Body of pancreas (tissue), 4 donors: ENCODE measurements around the gene UBXN6. TPM values are rescaled to one million over a fixed set of nuclear protein-coding genes. Genes with fewer than 3 reads are reported as not detected.

ENCODE experiments used
- ATAC-seq: fragments of 150-250 bp; one replicate; pipeline ENCODE4 v1.9.1; 2016
- DNase-seq, 4 donors: peaks; one replicate each; pipeline ENCODE4 v3.0.0-alpha.2; 2019
- H3K27ac ChIP-seq, 4 donors: fragments of 200-600 bp; sonication (generic); 1 replicate in 3 of 4; 2 replicates in 1 of 4; pipeline versions ENCODE4 v1.5.1 to v1.6.1; 2016 to 2019; ENCODE audit warnings: mild to moderate bottlenecking in 1 of 4, mixed read lengths in 1 of 4, moderate library complexity in 1 of 4
- H3K27me3 ChIP-seq, 2 donors: fragments of 200-600 bp; sonication (generic); one replicate each; pipeline ENCODE4 v1.6.0; 2016; ENCODE audit warnings: mild to moderate bottlenecking in 1 of 2
- H3K36me3 ChIP-seq, 2 donors: fragments of 200-600 bp; sonication (generic); replicated peaks in 1 of 2; 2 replicates each; pipeline ENCODE4 v1.5.1; 2016; ENCODE audit warnings: low read depth in 2 of 2; ENCODE audit not compliant: insufficient read depth in 1 of 2
- H3K4me1 ChIP-seq: fragments of 200-600 bp; sonication (generic); one replicate; pipeline ENCODE4 v1.6.0; 2016
- H3K4me3 ChIP-seq, 2 donors: fragments of 200-600 bp; sonication (generic); 1 replicate in 1 of 2; 2 replicates in 1 of 2; pipeline ENCODE4 v1.5.1; 2016 to 2019
- H3K9me3 ChIP-seq, 3 donors: fragments of 200-600 bp; sonication (generic); 1 replicate in 2 of 3; 2 replicates in 1 of 3; pipeline ENCODE4 v1.5.1; 2016
- POLR2A ChIP-seq, 3 donors: fragments of 450-650 bp; IDR thresholded peaks; one replicate each; pipeline ENCODE4 v1.6.1; 2016; ENCODE audit warnings: antibody characterized with exemption in 3 of 3, mild to moderate bottlenecking in 2 of 3
- WGBS, 2 donors: methylation state at CpG; one replicate each; pipeline ENCODE4 v1.1.5; 2017; 5-methylcytosine and 5-hydroxymethylcytosine counted together
- intact Hi-C: fragments of 100-400 bp; cut with DNase I; formaldehyde crosslinking; loops from one replicate; pipeline ENCODE4 v1.15.1; 2023
- total RNA-seq, 2 donors: library from RNA; depleted of rRNA; stranded (reverse); fragments of >200 nt; gene quantifications; one replicate each; pipeline ENCODE4 v1.1.0, GENCODE V29; 2016
- TF ChIP-seq, protein P1 (sequence below), 7 experiments: fragments of 450-650 bp in 4 of 7; fragments of 200-600 bp in 3 of 7; sonication (generic) in 3 of 7; IDR thresholded peaks; one replicate each; pipeline ENCODE4 v1.5.1; 2016 to 2019; ENCODE audit warnings: antibody characterized with exemption in 7 of 7

Gene UBXN6
- total RNA-seq, 2 donors from 2014 or later, result 64.6 to 107 TPM

DNA sequence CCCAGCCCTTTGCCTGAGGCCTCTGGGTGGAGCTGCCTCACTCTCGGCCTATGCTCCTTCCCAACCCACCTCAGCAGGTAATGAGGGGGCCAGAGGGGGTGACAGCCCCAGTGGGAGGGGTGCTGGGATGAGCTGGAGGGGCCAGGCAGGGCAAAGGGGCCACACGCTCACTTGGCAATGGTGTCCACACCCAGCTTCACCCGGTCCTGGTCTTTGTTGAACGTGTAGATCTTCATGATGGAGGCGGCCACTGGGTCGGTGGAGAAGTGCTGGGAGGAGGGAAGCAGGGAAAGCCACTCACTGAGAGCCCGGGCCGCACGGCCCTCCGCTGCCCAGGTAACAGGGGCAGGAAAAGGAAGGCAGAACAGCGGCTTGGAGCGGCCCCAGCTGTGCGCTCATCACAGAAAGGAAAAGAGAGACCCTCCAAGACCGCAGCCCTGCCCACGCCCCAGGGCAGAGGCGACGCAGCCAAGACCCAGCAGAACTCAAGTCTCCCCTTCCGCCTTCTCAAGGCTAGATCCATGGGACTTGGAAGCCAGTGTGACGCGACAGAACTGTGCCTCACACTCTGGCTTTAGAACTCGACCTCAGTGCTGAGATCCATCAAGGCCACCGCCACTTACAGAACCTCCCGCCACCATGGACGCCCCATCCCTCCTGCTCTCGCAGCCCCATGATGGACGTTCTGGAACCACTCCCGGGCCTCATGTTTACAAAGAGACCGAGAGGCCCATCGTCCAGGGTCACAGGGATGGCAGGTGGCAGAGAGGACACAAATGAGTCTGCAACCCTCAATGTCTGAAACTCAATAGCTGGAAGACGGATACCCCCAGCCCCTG lies 9.2 kb downstream of the UBXN6 start:
- Histone ChIP-seq H3K9me3 (no peaks in the 10 kb centered on the region), H3K4me1 (peaks cover 27% of the 10 kb centered on the region), H3K27me3 (no peaks in the 10 kb centered on the region), H3K27ac (peak overlapping the region; percentile 61 to 83 (median 77)), H3K4me3 (no peak overlapping the region), H3K36me3 (peaks cover 12 to 52% of the 10 kb centered on the region in 2 donors)
- ATAC-seq (peak; percentile 74), DNase-seq (peak; percentile 80 to 89 (median 86))
- intact Hi-C loops, result no loop called here
- WGBS, 2 donors, result 58 to 61% methylated on average over 28 to 30 of the region's 30 CpGs
- no peak for TF ChIP-seq POLR2A (IDR thresholded peaks at IDR 0.05)
- TF ChIP-seq, protein P1, sequence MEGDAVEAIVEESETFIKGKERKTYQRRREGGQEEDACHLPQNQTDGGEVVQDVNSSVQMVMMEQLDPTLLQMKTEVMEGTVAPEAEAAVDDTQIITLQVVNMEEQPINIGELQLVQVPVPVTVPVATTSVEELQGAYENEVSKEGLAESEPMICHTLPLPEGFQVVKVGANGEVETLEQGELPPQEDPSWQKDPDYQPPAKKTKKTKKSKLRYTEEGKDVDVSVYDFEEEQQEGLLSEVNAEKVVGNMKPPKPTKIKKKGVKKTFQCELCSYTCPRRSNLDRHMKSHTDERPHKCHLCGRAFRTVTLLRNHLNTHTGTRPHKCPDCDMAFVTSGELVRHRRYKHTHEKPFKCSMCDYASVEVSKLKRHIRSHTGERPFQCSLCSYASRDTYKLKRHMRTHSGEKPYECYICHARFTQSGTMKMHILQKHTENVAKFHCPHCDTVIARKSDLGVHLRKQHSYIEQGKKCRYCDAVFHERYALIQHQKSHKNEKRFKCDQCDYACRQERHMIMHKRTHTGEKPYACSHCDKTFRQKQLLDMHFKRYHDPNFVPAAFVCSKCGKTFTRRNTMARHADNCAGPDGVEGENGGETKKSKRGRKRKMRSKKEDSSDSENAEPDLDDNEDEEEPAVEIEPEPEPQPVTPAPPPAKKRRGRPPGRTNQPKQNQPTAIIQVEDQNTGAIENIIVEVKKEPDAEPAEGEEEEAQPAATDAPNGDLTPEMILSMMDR (IDR thresholded peaks at IDR 0.05), result no peak

DNA sequence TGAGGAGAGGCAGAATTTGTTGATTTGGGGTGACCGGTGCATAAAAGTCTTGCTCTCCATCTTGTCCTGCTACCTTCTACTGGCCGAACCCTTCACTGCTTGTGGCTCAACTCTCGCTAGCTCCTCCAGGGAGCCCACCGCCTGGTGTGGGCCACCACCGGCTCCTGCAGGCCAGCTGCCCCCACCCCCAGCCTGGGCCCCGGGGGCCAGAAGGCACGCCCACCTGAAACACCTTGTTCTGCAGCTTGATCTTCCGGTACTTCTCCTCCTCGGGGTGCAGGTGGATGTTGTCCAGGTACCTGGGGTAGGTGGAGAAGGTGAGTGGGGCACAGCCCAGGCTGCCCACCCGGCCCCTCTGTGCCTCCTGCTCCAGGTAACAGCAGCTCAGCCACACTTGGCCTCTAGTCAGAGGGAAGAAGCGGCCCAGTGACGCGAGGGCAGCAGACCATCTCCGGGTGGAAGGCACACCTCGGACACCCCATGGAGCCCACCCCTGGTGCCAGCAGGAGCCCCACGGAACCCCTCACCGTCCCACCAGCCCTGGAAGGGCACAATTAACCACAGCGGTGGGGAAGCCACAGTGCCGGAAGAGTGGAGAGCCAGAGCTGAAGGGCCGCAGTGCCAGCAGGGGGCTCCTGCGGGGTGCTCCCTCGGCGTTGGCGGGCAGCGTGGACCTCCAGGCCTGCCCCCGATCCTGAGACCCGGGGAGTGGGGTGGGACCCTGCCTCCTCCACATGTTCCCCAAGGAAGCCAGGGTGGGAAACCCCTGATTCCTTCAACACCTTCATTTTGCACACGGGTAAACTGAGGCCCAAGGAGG lies 10.1 kb downstream of the UBXN6 start:
- Histone ChIP-seq H3K27ac (peak overlapping the region; percentile 61 to 83 (median 77)), H3K9me3 (no peaks in the 10 kb centered on the region), H3K4me3 (no peak overlapping the region), H3K36me3 (peaks cover 12 to 45% of the 10 kb centered on the region in 2 donors), H3K4me1 (peaks cover 27% of the 10 kb centered on the region), H3K27me3 (no peaks in the 10 kb centered on the region)
- no peak for TF ChIP-seq POLR2A (IDR thresholded peaks at IDR 0.05)
- DNase-seq, result no peak
- intact Hi-C loops, result no loop called here
- no peak for ATAC-seq
- WGBS, 2 donors, result 90 to 91% methylated on average over 14 to 25 of the region's 28 CpGs

DNA sequence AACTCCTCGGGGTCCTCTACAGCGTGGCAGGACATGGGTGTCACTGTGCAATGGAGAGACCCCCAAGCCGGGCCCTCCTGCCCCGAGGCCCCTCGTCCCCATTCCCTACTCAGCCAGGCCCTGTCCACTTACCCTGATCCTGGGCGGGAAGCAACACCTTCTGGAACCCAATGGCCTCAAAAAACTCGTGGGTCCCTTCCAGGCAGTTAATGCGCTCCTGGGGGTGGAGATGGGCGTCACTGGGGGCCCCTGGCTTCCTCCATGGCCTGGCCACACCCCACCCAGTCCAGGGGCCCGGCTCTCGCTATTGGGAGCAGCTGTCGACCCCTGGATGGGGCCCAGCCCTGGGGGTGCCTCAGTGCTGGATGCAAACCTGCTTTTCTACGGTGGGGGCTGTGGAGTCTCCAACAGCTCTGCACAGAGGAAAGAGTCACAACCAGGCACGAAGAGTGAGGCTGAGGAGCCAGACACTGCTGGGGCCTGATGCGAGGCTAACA lies 10.8 kb downstream of the UBXN6 start:
- no peak overlapping the region for H3K4me3 ChIP-seq
- H3K4me1 ChIP-seq, result peaks cover 27% of the 10 kb centered on the region
- intact Hi-C loops, result no loop called here
- H3K36me3 ChIP-seq, result peaks cover 12 to 39% of the 10 kb centered on the region in 2 donors
- DNase-seq (no peak), ATAC-seq (no peak)
- TF ChIP-seq POLR2A (IDR thresholded peaks at IDR 0.05), result no peak
- TF ChIP-seq, protein P1 (IDR thresholded peaks at IDR 0.05), result no peak
- H3K27ac ChIP-seq, result no peak overlapping the region
- H3K9me3 ChIP-seq, result no peaks in the 10 kb centered on the region
- 82 to 83% methylated on average over 3 to 13 of the region's 15 CpGs for WGBS, 2 donors
- no peaks in the 10 kb centered on the region for H3K27me3 ChIP-seq

DNA sequence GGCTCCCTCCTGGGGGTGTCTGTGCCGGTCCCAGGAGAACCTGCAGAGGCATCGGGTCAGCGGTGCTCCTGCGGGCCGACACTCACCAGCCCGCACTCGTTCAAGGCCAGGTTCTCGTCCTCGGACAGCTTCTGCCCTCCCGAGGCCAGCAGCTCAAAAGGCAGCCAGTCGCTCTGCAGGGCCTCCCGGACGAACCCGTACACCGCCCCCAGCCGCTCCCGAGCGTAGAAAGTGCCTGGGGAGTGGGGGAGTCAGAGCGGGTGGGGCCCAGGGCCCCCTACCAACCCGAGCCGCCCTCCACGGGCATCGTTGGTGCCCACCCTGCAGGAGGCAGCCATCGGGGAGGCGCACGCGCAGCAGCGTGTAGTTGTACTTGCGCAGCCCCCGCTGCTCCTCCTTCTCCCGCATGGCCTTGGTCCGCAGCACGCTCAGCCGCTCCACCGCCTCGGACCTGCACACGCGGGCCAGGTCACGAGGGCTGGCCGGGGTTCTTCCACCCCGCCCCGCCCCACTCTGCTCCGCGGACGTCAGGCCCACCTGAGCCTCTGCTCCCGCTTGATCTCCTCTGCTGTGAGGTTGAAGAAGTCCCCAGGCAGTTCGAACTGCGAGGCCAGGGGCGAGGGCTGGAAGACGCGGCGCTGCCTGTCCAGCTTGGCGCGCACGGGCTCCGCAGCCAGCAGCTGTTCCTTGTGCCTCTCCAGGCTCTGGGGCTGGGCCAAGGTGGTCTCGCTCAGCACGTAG lies 11.5 kb downstream of the UBXN6 start:
- Histone ChIP-seq H3K9me3 (no peaks in the 10 kb centered on the region), H3K4me1 (peaks cover 27% of the 10 kb centered on the region), H3K4me3 (no peak overlapping the region), H3K36me3 (peaks cover 12 to 33% of the 10 kb centered on the region in 2 donors), H3K27me3 (no peaks in the 10 kb centered on the region), H3K27ac (no peak overlapping the region)
- intact Hi-C loops, result no loop called here
- ATAC-seq (no peak), DNase-seq (no peak)
- TF ChIP-seq POLR2A (IDR thresholded peaks at IDR 0.05), result no peak
- TF ChIP-seq, protein P1 (IDR thresholded peaks at IDR 0.05), result no peak
- 94 to 95% methylated on average over 18 to 58 of the region's 58 CpGs for WGBS, 2 donors
